GM12865 (cell line): ENCODE results near the gene TNIK.

Source experiments
- DNase-seq: peaks from one replicate; pipeline ENCODE4 v3.0.0; 2010; ENCODE audit warnings: low read depth
- H3K4me3 ChIP-seq: 2 replicates; pipeline ENCODE4 v1.5.1; 2011; ENCODE audit warnings: mild to moderate bottlenecking, low read depth, low read length, control low read depth
- CTCF ChIP-seq: IDR thresholded peaks from 2 replicates; pipeline ENCODE4 v1.5.1; 2011; ENCODE audit warnings: low read length, control low read depth, low read depth, inconsistent platforms; ENCODE audit not compliant: insufficient read depth; ENCODE audit errors: missing control alignments

Gene TNIK

GRCh38 chr3:171460725-171461524 is 720 bp upstream of the TNIK start:
- no peak for TF ChIP-seq CTCF
- H3K4me3 ChIP-seq: peak overlapping the region; percentile 94
- DNase-seq: peak; percentile 76

- H3K4me3 ChIP-seq: peak overlapping the region; percentile 94
- DNase-seq: peak; percentile 68
- TF ChIP-seq CTCF: no peak
Measured at GRCh38 chr3:171459137-171459941, 866 bp downstream of the TNIK start.

GRCh38 chr3:171458864-171459136 is 1.4 kb downstream of the TNIK start:
- DNase-seq: no peak
- TF ChIP-seq CTCF: no peak
- peak overlapping the region; percentile 94 for H3K4me3 ChIP-seq

GRCh38 chr3:171458071-171458863 is 1.9 kb downstream of the TNIK start:
- DNase-seq: peak; percentile 45
- H3K4me3 ChIP-seq: peak overlapping the region; percentile 94
- no peak for TF ChIP-seq CTCF

GRCh38 chr3:171457607-171458061 is 2.6 kb downstream of the TNIK start:
- H3K4me3 ChIP-seq: peak overlapping the region; percentile 94
- TF ChIP-seq CTCF: no peak
- DNase-seq: peak; percentile 31

GRCh38 chr3:171456765-171457606 is 3.2 kb downstream of the TNIK start:
- DNase-seq: no peak
- TF ChIP-seq CTCF: no peak
- peak overlapping the region; percentile 94 for H3K4me3 ChIP-seq
